Adrenal gland (tissue), 12 donors: ENCODE measurements around the gene ZNF638. TPM values are rescaled to one million over a fixed set of nuclear protein-coding genes. Genes with fewer than 3 reads are reported as not detected.
A peak's percentile ranks its signal among the peaks of the same experiment; 100 is the strongest.

Experiments used
- DNase-seq, 7 donors: peaks; one replicate each; pipeline ENCODE4 v3.0.0-alpha.2; 2019 to 2020
- H3K27ac ChIP-seq, 5 donors: fragments of 200-600 bp; sonication (generic) in 4 of 5; 1 replicate in 3 of 5; 2 replicates in 2 of 5; pipeline versions ENCODE4 v1.5.1 to v1.8.0; 2016 to 2020; ENCODE audit warnings: mild to moderate bottlenecking in 1 of 5
- H3K27me3 ChIP-seq: fragments of 200-600 bp; 2 replicates; pipeline ENCODE4 v1.8.0; 2021
- H3K36me3 ChIP-seq, 2 donors: fragments of 200-600 bp; replicated peaks in 1 of 2; 1 replicate in 1 of 2; 2 replicates in 1 of 2; pipeline versions ENCODE4 v1.5.1 to v1.8.0; 2018 to 2022
- H3K4me1 ChIP-seq, 2 donors: fragments of 200-600 bp; replicated peaks in 1 of 2; 1 replicate in 1 of 2; 2 replicates in 1 of 2; pipeline versions ENCODE4 v1.5.1 to v1.8.0; 2018 to 2021
- H3K4me3 ChIP-seq, 4 donors: fragments of 200-600 bp; sonication (generic) in 3 of 4; one replicate each; pipeline ENCODE4 v1.5.1; 2016 to 2018
- H3K9me3 ChIP-seq, 3 donors: fragments of 200-600 bp; sonication (generic) in 1 of 3; replicated peaks in 1 of 3; 1 replicate in 2 of 3; 2 replicates in 1 of 3; pipeline versions ENCODE4 v1.5.1 to v1.8.0; 2016 to 2021
- CTCF ChIP-seq, 6 experiments: fragments of 450-650 bp in 4 of 6; fragments of 200-600 bp in 2 of 6; sonication (generic) in 1 of 6; IDR thresholded peaks; 1 replicate in 5 of 6; 2 replicates in 1 of 6; pipeline versions ENCODE4 v1.5.1 to v1.8.0; 2016 to 2021; ENCODE audit warnings: antibody characterized with exemption in 6 of 6, mild to moderate bottlenecking in 2 of 6, moderate library complexity in 1 of 6
- POLR2A ChIP-seq, 2 donors: fragments of 450-650 bp; IDR thresholded peaks; one replicate each; pipeline ENCODE4 v1.6.1; 2017; ENCODE audit warnings: antibody characterized with exemption in 2 of 2, mild to moderate bottlenecking in 2 of 2, moderate library complexity in 1 of 2
- WGBS, 4 donors: extraction: QIAGEN DNeasy Blood & Tissue Kit in 2 of 4; methylation state at CpG; one replicate each; pipeline versions ENCODE4 v1.1.5 to v1.1.7; 2013 to 2017; 5-methylcytosine and 5-hydroxymethylcytosine counted together
- intact Hi-C, 2 donors: fragments of 100-400 bp; cut with DNase I; formaldehyde crosslinking; loops; one replicate each; pipeline versions ENCODE4 v1.14.1 to v1.15.0; 2022 to 2023
- polyA plus RNA-seq, 3 donors: library from polyadenylated mRNA; stranded (reverse); fragments of 200-250 nt in 2 of 3; fragments of 350-450 nt in 1 of 3; fragmentation: Illumina TruSeq in 1 of 3; extraction: RNeasy Lipid Tissue Mini Kit (QIAGEN cat#74804) in 1 of 3; gene quantifications; one replicate each; pipeline ENCODE4 v1.2.3, GENCODE V29; 2013 to 2014
- total RNA-seq, 9 donors: library from RNA; depleted of rRNA in 4 of 9; stranded (reverse); fragments of >200 nt in 4 of 9; fragments of 120-200 nt in 1 of 9; fragmentation: NEBNext Ultra II Directional in 1 of 9; extraction: Animal tissue kit (Norgen Biotek cat#: 25700) in 1 of 9; gene quantifications; one replicate each; pipeline versions ENCODE4 v1.1.0 to v1.2.4, GENCODE V29; 2013 to 2023
- donor health status: healthy with polysubstance abuse.
- donor health status: Bipolar disorder and iron deficiency.
- donor health status: DM: yes; HTN: yes; CAD: no.
- donor health status: DM: no; HTN: no; CAD: no.
- donor health status: DM: no; HTN: no; CAD: no.
- donor health status: DM: yes; HTN: yes; CAD: no.

Gene ZNF638
- total and polyA plus RNA-seq, 12 donors: 60.1 to 525 (median 139) TPM

GRCh38 chr2:71466301-71467179 lies 135.0 kb downstream of the ZNF638 start:
- peak in 1 of 2 donors; percentile 39 for TF ChIP-seq POLR2A (IDR thresholded peaks at IDR 0.05)
- TF ChIP-seq CTCF (IDR thresholded peaks at IDR 0.05): no peak
- H3K4me1 ChIP-seq: peaks cover 5 to 9% of the 10 kb centered on the region in 2 donors
- peak overlapping the region in 2 of 4 donors; percentile 59 to 71 for H3K4me3 ChIP-seq
- no peaks in the 10 kb centered on the region for H3K9me3 ChIP-seq
- DNase-seq: peak in 5 of 7 donors; percentile 32 to 56 (median 41)
- WGBS, 4 donors: 0 to 1% (median 0%) methylated on average over 7 to 78 of the region's 78 CpGs
- H3K27ac ChIP-seq: peak overlapping the region in 3 of 5 donors; percentile 21 to 38 (median 28)
- H3K36me3 ChIP-seq: no peaks in the 10 kb centered on the region
- peaks cover 12% of the 10 kb centered on the region for H3K27me3 ChIP-seq
- intact Hi-C loops: no loop called here

- no peak for DNase-seq
- H3K9me3 ChIP-seq: no peaks in the 10 kb centered on the region
- peak overlapping the region in 2 of 4 donors; percentile 59 to 71 for H3K4me3 ChIP-seq
- WGBS, 4 donors: 9 to 14% (median 11%) methylated on average over 7 of the region's 7 CpGs
- H3K4me1 ChIP-seq: peaks cover 5 to 9% of the 10 kb centered on the region in 2 donors
- peak overlapping the region in 1 of 5 donors; percentile 13 for H3K27ac ChIP-seq
- TF ChIP-seq POLR2A (IDR thresholded peaks at IDR 0.05) (no peak), CTCF (IDR thresholded peaks at IDR 0.05) (no peak)
- peaks cover 12% of the 10 kb centered on the region for H3K27me3 ChIP-seq
- H3K36me3 ChIP-seq: no peaks in the 10 kb centered on the region
- intact Hi-C loops: no loop called here
Observed at GRCh38 chr2:71467180-71467815, 135.7 kb downstream of the ZNF638 start.

- no peaks in the 10 kb centered on the region for H3K9me3 ChIP-seq
- TF ChIP-seq CTCF (IDR thresholded peaks at IDR 0.05): no peak
- TF ChIP-seq POLR2A (IDR thresholded peaks at IDR 0.05): no peak
- 60 to 74% (median 66%) methylated on average over 11 of the region's 11 CpGs for WGBS, 4 donors
- no peaks in the 10 kb centered on the region for H3K36me3 ChIP-seq
- no peak overlapping the region for H3K27ac ChIP-seq
- peaks cover 5 to 9% of the 10 kb centered on the region in 2 donors for H3K4me1 ChIP-seq
- peaks cover 12% of the 10 kb centered on the region for H3K27me3 ChIP-seq
- intact Hi-C loops: no loop called here
- no peak for DNase-seq
- H3K4me3 ChIP-seq: no peak overlapping the region
Observed at GRCh38 chr2:71468279-71469015, 136.9 kb downstream of the ZNF638 start.
